Measurements from ENCODE around the gene CC2D1A. TPM values are rescaled to one million over a fixed set of nuclear protein-coding genes. Genes with fewer than 3 reads are reported as not detected.

The CC2D1A gene
- total and polyA plus RNA-seq, 2 experiments from 2014 or later = 23.1 to 39.7 TPM

DNA sequence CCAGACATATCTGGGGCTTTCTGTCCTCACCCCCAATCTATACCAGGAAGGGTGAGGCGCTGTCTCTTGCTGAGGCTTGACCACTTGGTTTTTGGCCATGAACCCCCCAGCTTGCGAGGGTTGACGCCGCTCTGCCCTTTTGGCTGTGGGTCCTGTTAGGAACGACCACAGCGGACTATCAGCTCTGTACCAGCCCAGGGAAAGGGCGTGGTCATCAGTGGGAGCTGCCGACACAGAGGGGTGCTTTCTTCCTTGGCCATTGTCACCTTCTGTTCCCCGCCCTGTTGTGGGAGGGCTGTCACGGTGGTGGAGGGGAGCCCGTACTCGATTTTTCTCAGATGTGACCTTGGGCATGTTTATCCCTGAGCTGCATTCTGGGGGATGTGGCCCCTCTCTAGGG is 52.0 kb downstream of the CC2D1A start:
- H3K4me3 Mint-ChIP-seq = no peak overlapping the region
- peaks cover 10% of the 10 kb centered on the region for H3K27me3 Mint-ChIP-seq (ENCODE audit: insufficient read depth, low read depth, poor library complexity)
- Histone ChIP-seq H3K9me2 (ENCODE audit: insufficient read depth) (no peaks in the 10 kb centered on the region), H3K4me2 (no peak overlapping the region), H3K27me3 (ENCODE audit: insufficient read depth) (no peaks in the 10 kb centered on the region), H2AFZ (no peak overlapping the region), H3K4me1 (ENCODE audit: insufficient read depth) (peaks cover 7% of the 10 kb centered on the region; the same call in 1 of the 2 replicates), H3K4me3 (no peak overlapping the region), H3K36me3 (ENCODE audit: insufficient read depth) (peaks cover 13% of the 10 kb centered on the region; the same call in 1 of the 2 replicates), H3F3A (replicated peaks; ENCODE audit: low read depth) (0 out of 2 replicates have a peak, but pooled peaks cover 5% of the 10 kb centered on the region), H3K79me2 (replicated peaks; ENCODE audit: insufficient read depth) (peaks cover 14% of the 10 kb centered on the region), H4K20me1 (replicated peaks; ENCODE audit: insufficient read depth) (peaks cover 17% of the 10 kb centered on the region), H3K27ac (ENCODE audit: low read depth) (peak overlapping the region; percentile 32; the same call in 1 of the 2 replicates)
- no peak for ATAC-seq
- H3K4me1 Mint-ChIP-seq = peaks cover 13% of the 10 kb centered on the region
- no peak for TF ChIP-seq POLR2AphosphoS5 (IDR thresholded peaks at IDR 0.05; ENCODE audit: low read depth)
- no peak for TF ChIP-seq EZH2phosphoT487 (IDR thresholded peaks at IDR 0.05; ENCODE audit: unreplicated experiment)
- no peak for TF ChIP-seq EZH2 (IDR thresholded peaks at IDR 0.05; ENCODE audit: low read depth, unreplicated experiment)
- TF ChIP-seq, protein P1, sequence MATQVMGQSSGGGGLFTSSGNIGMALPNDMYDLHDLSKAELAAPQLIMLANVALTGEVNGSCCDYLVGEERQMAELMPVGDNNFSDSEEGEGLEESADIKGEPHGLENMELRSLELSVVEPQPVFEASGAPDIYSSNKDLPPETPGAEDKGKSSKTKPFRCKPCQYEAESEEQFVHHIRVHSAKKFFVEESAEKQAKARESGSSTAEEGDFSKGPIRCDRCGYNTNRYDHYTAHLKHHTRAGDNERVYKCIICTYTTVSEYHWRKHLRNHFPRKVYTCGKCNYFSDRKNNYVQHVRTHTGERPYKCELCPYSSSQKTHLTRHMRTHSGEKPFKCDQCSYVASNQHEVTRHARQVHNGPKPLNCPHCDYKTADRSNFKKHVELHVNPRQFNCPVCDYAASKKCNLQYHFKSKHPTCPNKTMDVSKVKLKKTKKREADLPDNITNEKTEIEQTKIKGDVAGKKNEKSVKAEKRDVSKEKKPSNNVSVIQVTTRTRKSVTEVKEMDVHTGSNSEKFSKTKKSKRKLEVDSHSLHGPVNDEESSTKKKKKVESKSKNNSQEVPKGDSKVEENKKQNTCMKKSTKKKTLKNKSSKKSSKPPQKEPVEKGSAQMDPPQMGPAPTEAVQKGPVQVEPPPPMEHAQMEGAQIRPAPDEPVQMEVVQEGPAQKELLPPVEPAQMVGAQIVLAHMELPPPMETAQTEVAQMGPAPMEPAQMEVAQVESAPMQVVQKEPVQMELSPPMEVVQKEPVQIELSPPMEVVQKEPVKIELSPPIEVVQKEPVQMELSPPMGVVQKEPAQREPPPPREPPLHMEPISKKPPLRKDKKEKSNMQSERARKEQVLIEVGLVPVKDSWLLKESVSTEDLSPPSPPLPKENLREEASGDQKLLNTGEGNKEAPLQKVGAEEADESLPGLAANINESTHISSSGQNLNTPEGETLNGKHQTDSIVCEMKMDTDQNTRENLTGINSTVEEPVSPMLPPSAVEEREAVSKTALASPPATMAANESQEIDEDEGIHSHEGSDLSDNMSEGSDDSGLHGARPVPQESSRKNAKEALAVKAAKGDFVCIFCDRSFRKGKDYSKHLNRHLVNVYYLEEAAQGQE (IDR thresholded peaks at IDR 0.05; ENCODE audit: unreplicated experiment) = no peak
- no peak for TF ChIP-seq JUNB (IDR thresholded peaks at IDR 0.05; ENCODE audit: unreplicated experiment)
- TF ChIP-seq ZNF114 (CRISPR knock-in tag; IDR thresholded peaks at IDR 0.05) = no peak
- no peak for TF ChIP-seq CREB1 (CRISPR knock-in tag; IDR thresholded peaks at IDR 0.05; ENCODE audit: low read depth)
- TF ChIP-seq NANOG (IDR thresholded peaks at IDR 0.05; ENCODE audit: borderline replicate concordance) = no peak
- TF ChIP-seq, protein P2, sequence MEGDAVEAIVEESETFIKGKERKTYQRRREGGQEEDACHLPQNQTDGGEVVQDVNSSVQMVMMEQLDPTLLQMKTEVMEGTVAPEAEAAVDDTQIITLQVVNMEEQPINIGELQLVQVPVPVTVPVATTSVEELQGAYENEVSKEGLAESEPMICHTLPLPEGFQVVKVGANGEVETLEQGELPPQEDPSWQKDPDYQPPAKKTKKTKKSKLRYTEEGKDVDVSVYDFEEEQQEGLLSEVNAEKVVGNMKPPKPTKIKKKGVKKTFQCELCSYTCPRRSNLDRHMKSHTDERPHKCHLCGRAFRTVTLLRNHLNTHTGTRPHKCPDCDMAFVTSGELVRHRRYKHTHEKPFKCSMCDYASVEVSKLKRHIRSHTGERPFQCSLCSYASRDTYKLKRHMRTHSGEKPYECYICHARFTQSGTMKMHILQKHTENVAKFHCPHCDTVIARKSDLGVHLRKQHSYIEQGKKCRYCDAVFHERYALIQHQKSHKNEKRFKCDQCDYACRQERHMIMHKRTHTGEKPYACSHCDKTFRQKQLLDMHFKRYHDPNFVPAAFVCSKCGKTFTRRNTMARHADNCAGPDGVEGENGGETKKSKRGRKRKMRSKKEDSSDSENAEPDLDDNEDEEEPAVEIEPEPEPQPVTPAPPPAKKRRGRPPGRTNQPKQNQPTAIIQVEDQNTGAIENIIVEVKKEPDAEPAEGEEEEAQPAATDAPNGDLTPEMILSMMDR (conservative IDR thresholded peaks at IDR 0.05; ENCODE audit: low read depth in 2 of 2) = no peak
- no peak for TF ChIP-seq ZNF331 (CRISPR knock-in tag; IDR thresholded peaks at IDR 0.05; ENCODE audit: low read depth)
- TF ChIP-seq, protein P3, sequence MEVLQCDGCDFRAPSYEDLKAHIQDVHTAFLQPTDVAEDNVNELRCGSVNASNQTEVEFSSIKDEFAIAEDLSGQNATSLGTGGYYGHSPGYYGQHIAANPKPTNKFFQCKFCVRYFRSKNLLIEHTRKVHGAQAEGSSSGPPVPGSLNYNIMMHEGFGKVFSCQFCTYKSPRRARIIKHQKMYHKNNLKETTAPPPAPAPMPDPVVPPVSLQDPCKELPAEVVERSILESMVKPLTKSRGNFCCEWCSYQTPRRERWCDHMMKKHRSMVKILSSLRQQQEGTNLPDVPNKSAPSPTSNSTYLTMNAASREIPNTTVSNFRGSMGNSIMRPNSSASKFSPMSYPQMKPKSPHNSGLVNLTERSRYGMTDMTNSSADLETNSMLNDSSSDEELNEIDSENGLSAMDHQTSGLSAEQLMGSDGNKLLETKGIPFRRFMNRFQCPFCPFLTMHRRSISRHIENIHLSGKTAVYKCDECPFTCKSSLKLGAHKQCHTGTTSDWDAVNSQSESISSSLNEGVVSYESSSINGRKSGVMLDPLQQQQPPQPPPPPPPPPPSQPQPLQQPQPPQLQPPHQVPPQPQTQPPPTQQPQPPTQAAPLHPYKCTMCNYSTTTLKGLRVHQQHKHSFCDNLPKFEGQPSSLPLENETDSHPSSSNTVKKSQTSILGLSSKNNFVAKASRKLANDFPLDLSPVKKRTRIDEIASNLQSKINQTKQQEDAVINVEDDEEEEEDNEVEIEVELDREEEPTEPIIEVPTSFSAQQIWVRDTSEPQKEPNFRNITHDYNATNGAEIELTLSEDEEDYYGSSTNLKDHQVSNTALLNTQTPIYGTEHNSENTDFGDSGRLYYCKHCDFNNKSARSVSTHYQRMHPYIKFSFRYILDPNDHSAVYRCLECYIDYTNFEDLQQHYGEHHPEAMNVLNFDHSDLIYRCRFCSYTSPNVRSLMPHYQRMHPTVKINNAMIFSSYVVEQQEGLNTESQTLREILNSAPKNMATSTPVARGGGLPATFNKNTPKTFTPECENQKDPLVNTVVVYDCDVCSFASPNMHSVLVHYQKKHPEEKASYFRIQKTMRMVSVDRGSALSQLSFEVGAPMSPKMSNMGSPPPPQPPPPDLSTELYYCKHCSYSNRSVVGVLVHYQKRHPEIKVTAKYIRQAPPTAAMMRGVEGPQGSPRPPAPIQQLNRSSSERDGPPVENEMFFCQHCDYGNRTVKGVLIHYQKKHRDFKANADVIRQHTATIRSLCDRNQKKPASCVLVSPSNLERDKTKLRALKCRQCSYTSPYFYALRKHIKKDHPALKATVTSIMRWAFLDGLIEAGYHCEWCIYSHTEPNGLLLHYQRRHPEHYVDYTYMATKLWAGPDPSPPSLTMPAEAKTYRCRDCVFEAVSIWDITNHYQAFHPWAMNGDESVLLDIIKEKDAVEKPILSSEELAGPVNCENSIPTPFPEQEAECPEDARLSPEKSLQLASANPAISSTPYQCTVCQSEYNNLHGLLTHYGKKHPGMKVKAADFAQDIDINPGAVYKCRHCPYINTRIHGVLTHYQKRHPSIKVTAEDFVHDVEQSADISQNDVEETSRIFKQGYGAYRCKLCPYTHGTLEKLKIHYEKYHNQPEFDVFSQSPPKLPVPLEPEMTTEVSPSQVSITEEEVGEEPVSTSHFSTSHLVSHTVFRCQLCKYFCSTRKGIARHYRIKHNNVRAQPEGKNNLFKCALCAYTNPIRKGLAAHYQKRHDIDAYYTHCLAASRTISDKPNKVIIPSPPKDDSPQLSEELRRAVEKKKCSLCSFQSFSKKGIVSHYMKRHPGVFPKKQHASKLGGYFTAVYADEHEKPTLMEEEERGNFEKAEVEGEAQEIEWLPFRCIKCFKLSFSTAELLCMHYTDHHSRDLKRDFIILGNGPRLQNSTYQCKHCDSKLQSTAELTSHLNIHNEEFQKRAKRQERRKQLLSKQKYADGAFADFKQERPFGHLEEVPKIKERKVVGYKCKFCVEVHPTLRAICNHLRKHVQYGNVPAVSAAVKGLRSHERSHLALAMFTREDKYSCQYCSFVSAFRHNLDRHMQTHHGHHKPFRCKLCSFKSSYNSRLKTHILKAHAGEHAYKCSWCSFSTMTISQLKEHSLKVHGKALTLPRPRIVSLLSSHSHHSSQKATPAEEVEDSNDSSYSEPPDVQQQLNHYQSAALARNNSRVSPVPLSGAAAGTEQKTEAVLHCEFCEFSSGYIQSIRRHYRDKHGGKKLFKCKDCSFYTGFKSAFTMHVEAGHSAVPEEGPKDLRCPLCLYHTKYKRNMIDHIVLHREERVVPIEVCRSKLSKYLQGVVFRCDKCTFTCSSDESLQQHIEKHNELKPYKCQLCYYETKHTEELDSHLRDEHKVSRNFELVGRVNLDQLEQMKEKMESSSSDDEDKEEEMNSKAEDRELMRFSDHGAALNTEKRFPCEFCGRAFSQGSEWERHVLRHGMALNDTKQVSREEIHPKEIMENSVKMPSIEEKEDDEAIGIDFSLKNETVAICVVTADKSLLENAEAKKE (CRISPR knock-in tag; IDR thresholded peaks at IDR 0.05) = no peak
- TF ChIP-seq STAT1 (IDR thresholded peaks at IDR 0.05; ENCODE audit: unreplicated experiment) = no peak
- TF ChIP-seq, protein P4, sequence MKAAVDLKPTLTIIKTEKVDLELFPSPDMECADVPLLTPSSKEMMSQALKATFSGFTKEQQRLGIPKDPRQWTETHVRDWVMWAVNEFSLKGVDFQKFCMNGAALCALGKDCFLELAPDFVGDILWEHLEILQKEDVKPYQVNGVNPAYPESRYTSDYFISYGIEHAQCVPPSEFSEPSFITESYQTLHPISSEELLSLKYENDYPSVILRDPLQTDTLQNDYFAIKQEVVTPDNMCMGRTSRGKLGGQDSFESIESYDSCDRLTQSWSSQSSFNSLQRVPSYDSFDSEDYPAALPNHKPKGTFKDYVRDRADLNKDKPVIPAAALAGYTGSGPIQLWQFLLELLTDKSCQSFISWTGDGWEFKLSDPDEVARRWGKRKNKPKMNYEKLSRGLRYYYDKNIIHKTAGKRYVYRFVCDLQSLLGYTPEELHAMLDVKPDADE (IDR thresholded peaks at IDR 0.05) = no peak
- H3K36me3 Mint-ChIP-seq (ENCODE audit: low read depth) = peaks cover 53% of the 10 kb centered on the region
- DNase-seq (ENCODE audit: low spot score) = no peak
- H3K27ac Mint-ChIP-seq = peak overlapping the region; percentile 10; the same call in 1 of the 2 replicates
- H3K9me3 Mint-ChIP-seq = no peaks in the 10 kb centered on the region
